Prostate gland (tissue), 2 donors: Measurements from ENCODE around the gene PARP15.

Experiments used
- CTCF ChIP-seq, 4 experiments: fragments of 200-600 bp in 2 of 4; fragments of 450-650 bp in 2 of 4; sonication (generic) in 2 of 4; IDR thresholded peaks; 1 replicate in 3 of 4; 2 replicates in 1 of 4; pipeline ENCODE4 v1.5.1; 2016 to 2019; ENCODE audit warnings: antibody characterized with exemption in 4 of 4, mild to moderate bottlenecking in 2 of 4, moderate library complexity in 2 of 4
- POLR2AphosphoS5 ChIP-seq: sonication (generic); formaldehyde crosslinking; IDR thresholded peaks from one replicate; pipeline ENCODE4 v1.6.1; 2017; ENCODE audit warnings: antibody characterized with exemption

GRCh38 chr3:122562923-122563716, 14.3 kb upstream of the PARP15 start:
- TF ChIP-seq POLR2AphosphoS5 (no peak), CTCF (IDR thresholded peaks at IDR 0.05) (no peak)
